K562 (cell line): Measurements from ENCODE around the gene PCLAF. TPM values are rescaled to one million over a fixed set of nuclear protein-coding genes. Genes with fewer than 3 reads are reported as not detected.
A peak's percentile ranks its signal among the peaks of the same experiment; 100 is the strongest.

Experiments
- ETV1 ChIP-seq: fragments of 450-650 bp; conservative IDR thresholded peaks from 2 replicates; pipeline ENCODE4 v1.6.1; 2016; ENCODE audit warnings: missing genetic modification characterization, control low read depth, low read depth, missing compliant biosample characterization
- EWSR1 ChIP-seq: fragments of 450-650 bp; IDR thresholded peaks from 2 replicates; pipeline ENCODE4 v1.6.1; 2018; ENCODE audit warnings: borderline replicate concordance, mild to moderate bottlenecking, low read depth, moderate library complexity; ENCODE audit not compliant: partially characterized antibody
- GABPB1 ChIP-seq: sonication (generic); formaldehyde crosslinking; IDR thresholded peaks from 2 replicates; pipeline ENCODE4 v1.8.0; 2022; ENCODE audit warnings: mild to moderate bottlenecking, missing genetic modification reagents
- GATA2 ChIP-seq: sonication (generic); formaldehyde crosslinking; IDR thresholded peaks from 2 replicates; pipeline ENCODE4 v1.4.0; 2020; ENCODE audit warnings: mild to moderate bottlenecking, missing genetic modification reagents
- HNRNPL ChIP-seq: fragments of 200-400 bp; formaldehyde crosslinking; IDR thresholded peaks from 2 replicates; pipeline ENCODE4 v1.6.1; 2017; ENCODE audit warnings: low read depth, mild to moderate bottlenecking, low read length
- ILK ChIP-seq: fragments of 450-650 bp; IDR thresholded peaks from 2 replicates; pipeline ENCODE4 v1.6.1; 2016; ENCODE audit warnings: missing genetic modification characterization, low read depth, mild to moderate bottlenecking, missing compliant biosample characterization, moderate library complexity, borderline replicate concordance
- KLF16 ChIP-seq: IDR thresholded peaks from 2 replicates; pipeline ENCODE4 v1.6.1; 2016; ENCODE audit warnings: antibody characterized with exemption
- NR3C1 ChIP-seq: sonication (generic); formaldehyde crosslinking; IDR thresholded peaks from 2 replicates; pipeline ENCODE4 v1.8.1; 2022; ENCODE audit warnings: missing genetic modification reagents
- PBX2 ChIP-seq, 2 experiments: IDR thresholded peaks in 1 of 2; conservative IDR thresholded peaks in 1 of 2; 2 replicates each; pipeline ENCODE4 v1.6.1; 2016; ENCODE audit warnings: low read depth in 2 of 2, mild to moderate bottlenecking in 1 of 2, missing compliant biosample characterization in 1 of 2, missing genetic modification characterization in 1 of 2, moderate library complexity in 1 of 2
- PHF20 ChIP-seq: fragments of 450-650 bp; IDR thresholded peaks from 2 replicates; pipeline ENCODE4 v1.6.1; 2018; ENCODE audit not compliant: partially characterized antibody
- PTBP1 ChIP-seq: fragments of 200-400 bp; formaldehyde crosslinking; IDR thresholded peaks from 2 replicates; pipeline ENCODE4 v1.6.1; 2017; ENCODE audit warnings: low read depth, low read length
- RAD51 ChIP-seq: fragments of 450-650 bp; IDR thresholded peaks from 2 replicates; pipeline ENCODE4 v1.7.1; 2016; ENCODE audit warnings: low read depth, mild to moderate bottlenecking, borderline replicate concordance
- SMAD2 ChIP-seq: fragments of 150-350 bp; IDR thresholded peaks from 2 replicates; pipeline ENCODE4 v1.6.1; 2014; ENCODE audit warnings: low read depth, mild to moderate bottlenecking, low read length
- SREBF2 ChIP-seq: sonication (generic); formaldehyde crosslinking; IDR thresholded peaks from 2 replicates; pipeline ENCODE4 v1.4.0; 2020; ENCODE audit warnings: mild to moderate bottlenecking, missing genetic modification reagents
- SRF ChIP-seq, 2 experiments: fragments of 250-450, 450-650 bp in 1 of 2; sonication (Bioruptor Pico) in 1 of 2; sonication (generic) in 1 of 2; formaldehyde crosslinking; IDR thresholded peaks; 2 replicates each; pipeline versions ENCODE4 v1.5.0 to v1.5.1; 2020 to 2022; ENCODE audit warnings: mild to moderate bottlenecking in 1 of 2, missing genetic modification reagents in 1 of 2
- UBTF ChIP-seq, 2 experiments: IDR thresholded peaks; 2 replicates each; pipeline ENCODE4 v1.6.1; 2012; ENCODE audit warnings: improper control_type of control experiment in 2 of 2, low read depth in 2 of 2, low read length in 2 of 2, borderline replicate concordance in 1 of 2
- ZFP1 ChIP-seq: fragments of 450-650 bp; formaldehyde crosslinking; IDR thresholded peaks from 2 replicates; pipeline ENCODE4 v1.4.0; 2020; ENCODE audit warnings: mild to moderate bottlenecking, mixed read lengths
- ZFX ChIP-seq: sonication (generic); formaldehyde crosslinking; IDR thresholded peaks from 2 replicates; pipeline ENCODE4 v1.8.0; 2022; ENCODE audit warnings: mild to moderate bottlenecking, missing genetic modification reagents, moderate library complexity
- ZNF589 ChIP-seq: fragments of 200-800 bp; sonication (Bioruptor generic); IDR thresholded peaks from 2 replicates; pipeline ENCODE4 v1.6.1; 2016; ENCODE audit warnings: low read depth, missing genetic modification characterization, missing compliant biosample characterization
- ZNF644 ChIP-seq: fragments of 200-800 bp; sonication (Bioruptor generic); IDR thresholded peaks from 2 replicates; pipeline ENCODE4 v1.6.1; 2016; ENCODE audit warnings: low read depth, missing genetic modification characterization, missing compliant biosample characterization
- ZNF780A ChIP-seq: fragments of 250-450 bp; sonication (Bioruptor Pico); IDR thresholded peaks from 2 replicates; pipeline ENCODE4 v1.5.0; 2021; ENCODE audit warnings: mild to moderate bottlenecking
- polyA plus RNA-seq, 8 experiments: library from polyadenylated mRNA; depleted of rRNA in 4 of 8; stranded (reverse) in 5 of 8; unstranded in 3 of 8; fragments of >200 nt; fragmentation: Nextera tagmentation in 2 of 8; fragmentation: Illumina TruSeq in 1 of 8; extraction: Ambion mirVana in 2 of 8; extraction: Trizol in 1 of 8; gene quantifications; 2 replicates each; pipeline versions ENCODE4 v1.2.1 to v1.2.3, GENCODE V29; 2011 to 2014; ENCODE audit warnings: inconsistent platforms in 1 of 8, missing spikeins in 1 of 8
- total RNA-seq, 7 experiments: library from RNA; depleted of rRNA in 6 of 7; stranded (reverse); fragments of >200 nt in 6 of 7; fragmentation: Illumina TruSeq in 2 of 7; extraction: Trizol in 2 of 7; gene quantifications; 2 replicates each; pipeline versions ENCODE4 v1.2.1 to v1.2.3, GENCODE V29; 2011 to 2021; ENCODE audit warnings: low replicate concordance in 1 of 7
- TF ChIP-seq, protein P1 (sequence below): IDR thresholded peaks from 2 replicates; pipeline ENCODE4 v1.6.1; 2011; ENCODE audit not compliant: insufficient read length; ENCODE audit errors: extremely low read depth

The PCLAF gene
- total and polyA plus RNA-seq, 9 of the 15 experiments (the other 6 are each of a cell fraction or from before 2014, with no cell fraction given), result 112 to 881 (median 360) TPM

GRCh38 chr15:64381000-64381751 is at the start of gene PCLAF (continued):
- TF ChIP-seq PBX2 (CRISPR knock-in tag; IDR thresholded peaks at IDR 0.05; ENCODE audit: low read depth), result 0 out of 2 replicates have a peak, but pooled peaks have one; percentile 26
- TF ChIP-seq PBX2 (tag; conservative IDR thresholded peaks at IDR 0.05; ENCODE audit: low read depth), result peak; percentile 96
- no peak for TF ChIP-seq ZNF780A (CRISPR knock-in tag)
- TF ChIP-seq SRF (CRISPR knock-in tag; IDR thresholded peaks at IDR 0.05), result no peak
- 0 out of 4 replicates have a peak, but pooled peaks of 1 of the 2 experiments have one; percentile 18 for TF ChIP-seq UBTF (IDR thresholded peaks at IDR 0.05; ENCODE audit: borderline replicate concordance in 1 of 2, low read depth in 2 of 2, low read length in 2 of 2)
- peak; percentile 63; the same call in 1 of the 2 replicates for TF ChIP-seq PTBP1
- TF ChIP-seq ZFX, result peak; percentile 85
- no peak for TF ChIP-seq HNRNPL
- TF ChIP-seq GABPB1, result peak; percentile 60; the same call in 1 of the 2 replicates
- TF ChIP-seq, protein P1, sequence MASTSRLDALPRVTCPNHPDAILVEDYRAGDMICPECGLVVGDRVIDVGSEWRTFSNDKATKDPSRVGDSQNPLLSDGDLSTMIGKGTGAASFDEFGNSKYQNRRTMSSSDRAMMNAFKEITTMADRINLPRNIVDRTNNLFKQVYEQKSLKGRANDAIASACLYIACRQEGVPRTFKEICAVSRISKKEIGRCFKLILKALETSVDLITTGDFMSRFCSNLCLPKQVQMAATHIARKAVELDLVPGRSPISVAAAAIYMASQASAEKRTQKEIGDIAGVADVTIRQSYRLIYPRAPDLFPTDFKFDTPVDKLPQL, result peak; percentile 97
- no peak for TF ChIP-seq RAD51
- TF ChIP-seq SMAD2, result no peak
- TF ChIP-seq SREBF2 (CRISPR knock-in tag), result no peak
- no peak for TF ChIP-seq ZNF644 (tag)
- no peak for TF ChIP-seq KLF16
- no peak for TF ChIP-seq GATA2
- no peak for TF ChIP-seq ZFP1 (CRISPR knock-in tag)
- no peak for TF ChIP-seq ETV1
- TF ChIP-seq EWSR1, result no peak
- no peak for TF ChIP-seq NR3C1 (CRISPR knock-in tag)
- TF ChIP-seq PHF20, result peak; percentile 54
- TF ChIP-seq ILK (tag), result no peak
- TF ChIP-seq ZNF589 (CRISPR knock-in tag), result no peak
